HUES48 (cell line): ENCODE measurements around the gene OR3A2.
"Not testable (repeated sequence)": the region's sequence is repeated elsewhere in the genome, so short reads cannot be mapped to it uniquely, and the experiment has no call there.

Experiments
- H3K27ac ChIP-seq: one replicate; pipeline ENCODE4 v1.7.0; 2013; ENCODE audit warnings: low read depth, low read length, inconsistent platforms
- H3K27me3 ChIP-seq: 2 replicates; pipeline ENCODE4 v1.6.1; 2013; ENCODE audit warnings: mild to moderate bottlenecking, low read length; ENCODE audit not compliant: control insufficient read depth, insufficient read depth
- H3K36me3 ChIP-seq: 2 replicates; pipeline ENCODE4 v1.6.1; 2013; ENCODE audit warnings: low read length; ENCODE audit not compliant: control insufficient read depth, insufficient read depth
- H3K4me1 ChIP-seq: 2 replicates; pipeline ENCODE4 v1.6.1; 2013; ENCODE audit warnings: mild to moderate bottlenecking, low read length; ENCODE audit not compliant: control insufficient read depth, insufficient read depth
- H3K4me3 ChIP-seq: 2 replicates; pipeline ENCODE4 v1.5.1; 2013; ENCODE audit warnings: mild to moderate bottlenecking, low read depth, low read length
- H3K9ac ChIP-seq: 2 replicates; pipeline ENCODE4 v1.6.1; 2013; ENCODE audit warnings: mild to moderate bottlenecking, low read depth, low read length, moderate library complexity
- H3K9me3 ChIP-seq: 2 replicates; pipeline ENCODE4 v1.6.1; 2013; ENCODE audit warnings: low read length; ENCODE audit not compliant: control insufficient read depth, insufficient read depth

Gene OR3A2

DNA sequence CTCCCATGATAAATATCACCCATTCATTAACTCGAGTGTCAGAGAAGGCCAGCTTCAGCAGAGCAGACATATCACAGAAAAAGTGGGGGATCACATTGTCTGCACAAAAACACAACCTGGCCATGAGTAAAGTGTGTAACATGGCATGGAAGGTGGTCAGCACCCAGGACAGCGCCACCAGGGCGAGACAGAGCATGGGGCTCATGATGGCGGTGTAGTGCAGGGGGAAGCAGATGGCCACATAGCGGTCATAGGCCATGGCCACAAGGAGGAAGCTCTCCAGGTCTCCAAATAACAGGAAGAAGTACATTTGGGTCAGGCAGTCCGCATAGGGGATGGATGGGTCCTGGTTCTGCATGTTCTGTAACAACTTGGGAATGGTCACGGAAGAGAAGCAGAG lies 11.7 kb upstream of the OR3A2 start:
- H3K4me3 ChIP-seq, H3K27me3 ChIP-seq, H3K36me3 ChIP-seq, H3K27ac ChIP-seq, H3K9ac ChIP-seq, H3K4me1 ChIP-seq: not testable (repeated sequence)
- H3K9me3 ChIP-seq = peaks cover 58% of the 10 kb centered on the region

DNA sequence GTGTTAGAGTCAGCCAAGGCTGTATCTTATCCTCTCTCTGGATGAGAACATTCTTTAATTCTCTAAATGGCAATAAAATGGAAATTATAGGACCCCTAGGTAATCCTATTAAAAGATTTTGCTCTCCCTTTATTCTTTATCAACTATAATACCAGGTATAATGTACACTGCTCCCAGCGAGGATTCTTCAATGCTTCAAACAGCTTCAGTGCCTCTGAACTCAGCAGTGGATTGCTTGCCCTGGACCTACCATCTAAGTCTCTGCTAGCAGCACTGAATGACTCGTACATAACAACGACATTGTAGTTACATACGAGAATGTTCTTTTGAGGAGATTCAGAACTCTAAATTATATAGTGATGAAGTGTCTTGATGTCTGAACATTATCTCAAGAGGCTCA lies 3.7 kb upstream of the OR3A2 start:
- Histone ChIP-seq H3K9me3 (peaks cover 57% of the 10 kb centered on the region), H3K27ac (no peak overlapping the region), H3K36me3 (no peaks in the 10 kb centered on the region)

DNA sequence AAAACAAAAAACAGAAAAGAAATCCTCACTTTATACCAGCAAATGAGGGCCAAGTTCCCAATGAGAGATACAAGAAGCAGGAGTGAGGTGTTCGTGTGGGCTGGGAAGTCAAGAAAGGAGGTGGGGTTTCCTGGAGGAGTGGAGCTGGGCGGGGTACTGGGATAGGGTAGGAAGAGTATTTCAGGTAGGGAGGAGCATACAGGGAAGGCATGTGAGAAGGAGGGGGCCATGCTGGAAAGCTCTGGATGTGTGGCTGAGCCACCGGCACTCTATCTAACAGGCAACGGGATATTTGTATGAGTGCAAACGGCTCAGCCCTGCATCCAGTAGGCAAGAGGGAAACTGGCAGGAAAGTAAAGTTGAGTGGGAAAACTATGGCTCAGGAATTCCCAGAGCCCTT lies 4.2 kb downstream of the OR3A2 start:
- no peaks in the 10 kb centered on the region for H3K4me1 ChIP-seq
- no peak overlapping the region for H3K4me3 ChIP-seq
- peaks cover 59% of the 10 kb centered on the region for H3K9me3 ChIP-seq
- no peak overlapping the region for H3K27ac ChIP-seq
- no peaks in the 10 kb centered on the region for H3K27me3 ChIP-seq
- H3K36me3 ChIP-seq = no peaks in the 10 kb centered on the region
- no peak overlapping the region for H3K9ac ChIP-seq

More for the DNA sequence above, 3.7 kb upstream of the OR3A2 start:
- Histone ChIP-seq H3K27me3 (no peaks in the 10 kb centered on the region), H3K4me3 (no peak overlapping the region), H3K9ac (no peak overlapping the region), H3K4me1 (no peaks in the 10 kb centered on the region)

DNA sequence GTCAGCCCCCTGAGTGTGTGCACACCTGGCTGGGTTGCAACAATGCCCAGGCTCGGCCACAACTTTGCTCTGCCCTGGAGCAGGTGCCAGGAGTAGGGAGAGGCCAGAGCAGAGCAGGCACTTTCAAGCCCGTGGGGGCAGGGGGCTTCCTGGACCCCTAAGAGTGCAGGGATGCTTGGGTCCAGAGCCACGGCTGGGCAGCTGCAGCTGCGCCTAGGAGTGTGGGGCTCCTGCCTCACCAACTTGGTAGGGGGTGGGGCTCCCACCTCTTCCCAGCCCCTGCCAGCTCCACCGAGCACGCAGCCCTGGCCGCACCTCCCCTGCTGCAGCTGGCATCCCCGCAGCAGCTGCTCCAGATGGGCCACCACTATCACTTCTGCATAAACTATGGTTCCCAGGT lies 7.8 kb downstream of the OR3A2 start:
- no peak overlapping the region for H3K4me3 ChIP-seq
- H3K36me3 ChIP-seq = no peaks in the 10 kb centered on the region
- no peaks in the 10 kb centered on the region for H3K4me1 ChIP-seq
- no peak overlapping the region for H3K27ac ChIP-seq
- H3K27me3 ChIP-seq = no peaks in the 10 kb centered on the region
- H3K9me3 ChIP-seq = peaks cover 72% of the 10 kb centered on the region
- H3K9ac ChIP-seq = no peak overlapping the region

DNA sequence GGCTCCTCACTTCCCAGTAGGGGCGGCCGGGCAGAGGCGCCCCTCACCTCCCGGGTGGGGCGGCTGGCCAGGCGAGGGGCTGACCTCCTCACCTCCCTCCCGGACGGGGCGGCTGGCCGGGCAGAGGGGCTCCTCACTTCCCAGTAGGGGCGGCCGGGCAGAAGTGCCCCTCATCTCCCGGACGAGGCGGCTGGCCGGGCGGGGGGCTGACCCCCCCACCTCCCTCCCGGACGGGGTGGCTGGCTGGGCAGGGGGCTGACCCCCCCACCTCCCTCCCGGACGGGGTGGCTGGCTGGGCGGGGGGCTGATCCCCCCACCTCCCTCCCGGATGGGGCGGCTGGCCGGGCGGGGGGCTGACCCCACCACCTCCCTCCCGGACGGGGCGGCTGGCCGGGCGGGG lies 14.9 kb downstream of the OR3A2 start:
- H3K9me3 ChIP-seq = peaks cover 44% of the 10 kb centered on the region
- H3K4me3 ChIP-seq, H3K9ac ChIP-seq, H3K27ac ChIP-seq, H3K27me3 ChIP-seq, H3K4me1 ChIP-seq, H3K36me3 ChIP-seq: not testable (repeated sequence)

DNA sequence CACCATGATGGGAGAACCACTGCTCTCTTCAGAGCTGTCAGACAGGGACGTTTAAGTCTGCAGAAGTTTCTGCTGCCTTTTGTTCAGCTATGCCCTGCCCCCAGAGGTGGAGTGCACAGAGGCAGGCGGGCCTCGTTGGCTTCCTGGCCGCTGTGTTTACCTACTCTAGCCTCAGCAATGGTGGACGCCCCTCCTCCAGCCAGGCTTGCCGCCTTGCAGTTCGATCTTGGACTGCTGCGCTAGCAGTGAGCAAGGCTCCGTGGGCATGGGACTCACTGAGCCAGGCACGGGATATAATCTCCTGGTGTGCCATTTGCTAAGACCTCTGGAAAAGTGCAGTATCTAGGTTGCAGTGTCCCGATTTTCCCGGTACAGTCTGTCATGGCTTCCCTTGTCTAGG lies 43.3 kb downstream of the OR3A2 start:
- H3K9me3 ChIP-seq = peaks cover 39% of the 10 kb centered on the region
- H3K36me3 ChIP-seq, H3K27me3 ChIP-seq, H3K4me1 ChIP-seq, H3K27ac ChIP-seq, H3K4me3 ChIP-seq, H3K9ac ChIP-seq: not testable (repeated sequence)

DNA sequence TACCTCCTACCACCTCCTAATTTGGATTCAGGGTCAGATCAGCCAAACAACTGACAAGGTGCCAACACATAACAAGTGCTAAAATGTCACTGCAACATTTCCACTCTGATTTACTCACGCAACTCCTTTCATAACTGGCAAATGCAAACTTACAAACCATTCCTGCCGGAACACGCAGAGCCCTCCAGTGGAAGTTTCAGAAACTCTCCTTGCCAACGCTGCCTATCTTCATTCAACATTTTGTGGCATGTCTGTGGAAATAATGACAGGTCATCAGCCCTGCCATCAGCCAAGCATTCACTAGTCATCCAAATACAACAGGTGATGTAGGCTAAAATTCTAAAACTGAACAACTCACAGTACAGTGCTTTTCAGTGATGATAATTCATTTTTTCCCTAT lies 50.2 kb downstream of the OR3A2 start:
- no peaks in the 10 kb centered on the region for H3K27me3 ChIP-seq
- H3K9ac ChIP-seq = no peak overlapping the region
- no peak overlapping the region for H3K27ac ChIP-seq
- H3K9me3 ChIP-seq = peaks cover 33% of the 10 kb centered on the region
- H3K4me1 ChIP-seq = no peaks in the 10 kb centered on the region
- no peaks in the 10 kb centered on the region for H3K36me3 ChIP-seq
- H3K4me3 ChIP-seq = no peak overlapping the region

DNA sequence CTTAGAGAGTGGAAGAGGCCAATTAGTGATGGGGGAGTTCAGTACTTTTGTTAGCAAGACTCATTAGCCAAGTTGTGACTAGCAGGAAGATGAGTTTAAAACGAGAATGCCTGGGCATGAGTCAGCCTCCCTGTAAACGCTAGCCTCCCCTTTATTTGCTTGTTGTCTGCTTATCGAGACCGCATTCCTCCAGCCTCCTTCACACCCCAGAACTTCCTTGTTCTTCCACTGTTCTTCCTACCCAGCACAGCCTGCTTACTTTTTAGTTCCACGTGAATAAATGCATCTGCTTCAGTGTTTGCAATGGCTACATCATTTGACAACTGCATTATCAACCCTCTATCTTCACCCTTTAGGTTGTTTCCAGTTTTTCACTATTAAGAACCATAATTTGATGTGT lies 67.8 kb downstream of the OR3A2 start:
- H3K9me3 ChIP-seq = peaks cover 52% of the 10 kb centered on the region
- no peaks in the 10 kb centered on the region for H3K27me3 ChIP-seq
- H3K27ac ChIP-seq = peak overlapping the region; percentile 2
- no peaks in the 10 kb centered on the region for H3K4me1 ChIP-seq
- H3K36me3 ChIP-seq = no peaks in the 10 kb centered on the region
- H3K4me3 ChIP-seq = no peak overlapping the region
- no peak overlapping the region for H3K9ac ChIP-seq

DNA sequence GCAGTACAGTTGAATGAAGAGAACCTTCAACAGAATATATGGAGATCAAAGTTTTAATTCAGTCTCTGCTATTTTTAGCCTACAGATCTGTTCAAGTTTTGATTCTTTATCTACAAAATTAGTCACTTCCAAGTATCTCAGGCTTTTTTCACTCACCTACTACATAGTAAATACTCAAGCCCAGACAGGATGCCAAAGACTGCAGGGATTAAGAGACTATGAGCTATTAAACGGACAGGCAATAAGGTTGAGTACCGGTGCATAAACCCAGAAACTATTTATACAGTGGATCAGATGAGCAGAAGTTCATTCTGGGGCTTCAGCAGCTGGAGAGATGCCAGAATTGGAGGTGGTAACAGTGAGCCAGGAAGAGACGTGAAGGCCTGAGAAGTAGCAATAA lies 69.3 kb downstream of the OR3A2 start:
- H3K36me3 ChIP-seq = no peaks in the 10 kb centered on the region
- H3K4me3 ChIP-seq = no peak overlapping the region
- no peaks in the 10 kb centered on the region for H3K4me1 ChIP-seq
- peaks cover 66% of the 10 kb centered on the region for H3K9me3 ChIP-seq
- no peak overlapping the region for H3K9ac ChIP-seq
- H3K27me3 ChIP-seq = no peaks in the 10 kb centered on the region
- H3K27ac ChIP-seq = no peak overlapping the region

DNA sequence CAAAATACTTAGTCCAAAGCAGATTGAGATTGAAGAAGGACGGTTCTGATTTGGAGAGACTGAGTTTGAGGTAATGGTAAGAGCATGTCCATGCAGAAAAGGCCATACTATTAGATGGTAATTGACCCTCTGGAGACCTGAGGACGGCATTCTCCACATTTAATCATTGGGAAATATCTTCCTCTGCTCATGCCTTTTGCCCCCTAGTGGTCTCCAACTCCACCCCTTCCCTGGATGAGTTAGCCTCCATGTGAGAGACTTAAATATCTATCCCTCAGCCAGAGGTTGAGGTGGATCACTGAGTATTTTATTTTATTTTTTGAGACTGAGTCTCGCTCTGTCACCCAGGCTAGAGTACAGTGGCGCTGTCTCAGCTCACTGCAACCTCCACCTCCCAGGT lies 77.5 kb downstream of the OR3A2 start:
- Histone ChIP-seq H3K36me3 (no peaks in the 10 kb centered on the region), H3K27me3 (no peaks in the 10 kb centered on the region), H3K27ac (no peak overlapping the region), H3K9ac (no peak overlapping the region), H3K4me1 (no peaks in the 10 kb centered on the region), H3K9me3 (peaks cover 83% of the 10 kb centered on the region), H3K4me3 (no peak overlapping the region)

DNA sequence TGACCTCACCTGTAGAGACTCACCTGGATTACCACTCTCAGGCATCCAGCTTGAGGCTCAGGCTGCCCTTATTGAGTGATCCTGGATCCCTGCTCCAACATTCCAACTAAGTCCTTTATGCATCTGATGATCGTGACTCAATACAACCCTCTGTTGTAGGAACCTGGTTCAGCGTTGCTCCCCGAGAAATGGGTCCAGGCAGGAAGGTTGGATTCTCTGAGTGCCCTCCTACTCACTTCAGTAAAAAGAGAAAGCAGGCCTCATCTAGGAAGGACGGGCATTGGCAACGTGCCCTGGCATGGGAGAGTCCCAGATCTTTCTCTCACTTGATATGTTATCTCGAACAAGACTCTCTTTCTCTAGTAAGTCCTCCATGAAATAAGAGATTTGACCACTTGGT lies 87.8 kb downstream of the OR3A2 start, which contains the start of gene OR3A1:
Gene OR3A1 (minus strand): TSS at position 101 of the 400 bp plus-strand sequence. CDS start 5,778 bp downstream, outside the sequence.
- Histone ChIP-seq H3K27ac (no peak within 1 kb of the TSS), H3K27me3 (no peaks in the 10 kb centered on the region), H3K9ac (no peak within 1 kb of the TSS)

DNA sequence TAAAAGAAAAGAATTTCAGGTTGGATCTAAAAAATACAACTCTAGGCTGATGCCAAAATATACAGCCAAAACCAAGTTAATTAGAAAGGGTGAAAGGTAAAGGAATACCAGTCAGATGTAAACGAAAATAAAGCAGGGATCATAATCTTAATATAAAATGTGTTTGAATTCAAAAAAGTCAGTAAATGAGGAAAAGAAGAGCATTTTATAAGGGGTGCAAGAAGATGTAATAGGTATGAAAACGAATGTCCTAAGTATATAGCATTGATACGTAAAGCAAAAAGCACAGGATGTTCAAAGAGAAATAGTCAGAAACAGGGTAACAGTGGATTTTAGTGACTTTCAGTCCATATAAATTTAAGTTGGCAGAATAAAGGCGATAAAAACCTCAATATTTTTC lies 90.5 kb downstream of the OR3A2 start:
- no peaks in the 10 kb centered on the region for H3K4me1 ChIP-seq
- no peak overlapping the region for H3K4me3 ChIP-seq
- peaks cover 73% of the 10 kb centered on the region for H3K9me3 ChIP-seq
- H3K9ac ChIP-seq = no peak overlapping the region
- H3K36me3 ChIP-seq = no peaks in the 10 kb centered on the region
- no peaks in the 10 kb centered on the region for H3K27me3 ChIP-seq
- no peak overlapping the region for H3K27ac ChIP-seq

More for the DNA sequence above, 87.8 kb downstream of the OR3A2 start, which contains the start of gene OR3A1:
- Histone ChIP-seq H3K36me3 (no peaks in the 10 kb centered on the region), H3K4me3 (no peak within 1 kb of the TSS), H3K4me1 (no peaks in the 10 kb centered on the region), H3K9me3 (peaks cover 57% of the 10 kb centered on the region)
